Activated CD4-positive, CD25-positive, alpha-beta regulatory T cell (primary cell): ENCODE data around the gene ZDHHC6.
A peak's percentile ranks its signal among the peaks of the same experiment; 100 is the strongest.
"Not testable (repeated sequence)": the region's sequence is repeated elsewhere in the genome, so short reads cannot be mapped to it uniquely, and the experiment has no call there.

Experiments
- DNase-seq, 4 experiments: peaks; one replicate each; lab custom pipeline; 2025; lab: John Stamatoyannopoulos, UW

Gene ZDHHC6

GRCh38 chr10:112446855-112447619 lies at the start of gene ZDHHC6, which contains the start of gene VTI1A:
ZDHHC6 (minus strand) TSS chr10:112446914; CDS start chr10:112445436, 1,478 bp downstream.
VTI1A (plus strand) TSS chr10:112447215; CDS start chr10:112447374, 159 bp downstream.
- peak; percentile 64 to 76 (median 70) for DNase-seq

- DNase-seq: no peak
Measured at GRCh38 chr10:112492736-112493135, 46.0 kb upstream of the ZDHHC6 start.

GRCh38 chr10:112491144-112491543 lies 44.4 kb upstream of the ZDHHC6 start:
- DNase-seq: no peak

GRCh38 chr10:112490545-112490944 lies 43.8 kb upstream of the ZDHHC6 start:
- DNase-seq: no peak

GRCh38 chr10:112487964-112488363 lies 41.2 kb upstream of the ZDHHC6 start:
- DNase-seq: no peak

GRCh38 chr10:112484399-112484798 lies 37.7 kb upstream of the ZDHHC6 start:
- DNase-seq: no peak

- no peak for DNase-seq
Measured at GRCh38 chr10:112481602-112482001, 34.9 kb upstream of the ZDHHC6 start.

GRCh38 chr10:112475575-112476218 lies 29.0 kb upstream of the ZDHHC6 start:
- no peak for DNase-seq

GRCh38 chr10:112471878-112472487 lies 25.3 kb upstream of the ZDHHC6 start:
- no peak for DNase-seq

GRCh38 chr10:112467541-112468075 lies 20.9 kb upstream of the ZDHHC6 start:
- DNase-seq: no peak

GRCh38 chr10:112466802-112467201 lies 20.1 kb upstream of the ZDHHC6 start:
- DNase-seq: no peak

GRCh38 chr10:112465299-112465883 lies 18.7 kb upstream of the ZDHHC6 start:
- no peak for DNase-seq

GRCh38 chr10:112464074-112464473 lies 17.4 kb upstream of the ZDHHC6 start:
- DNase-seq: not testable (repeated sequence)

- no peak for DNase-seq
Measured at GRCh38 chr10:112461029-112461887, 14.5 kb upstream of the ZDHHC6 start.

- DNase-seq: no peak
Measured at GRCh38 chr10:112460366-112460765, 13.7 kb upstream of the ZDHHC6 start.

- no peak for DNase-seq
Measured at GRCh38 chr10:112456533-112456932, 9.8 kb upstream of the ZDHHC6 start.

- DNase-seq: no peak
Measured at GRCh38 chr10:112454910-112455779, 8.4 kb upstream of the ZDHHC6 start.

- DNase-seq: no peak
Measured at GRCh38 chr10:112448888-112449287, 2.2 kb upstream of the ZDHHC6 start.

- DNase-seq: no peak
Measured at GRCh38 chr10:112447620-112447928, 860 bp upstream of the ZDHHC6 start.

- DNase-seq: no peak
Measured at GRCh38 chr10:112446055-112446854, 459 bp downstream of the ZDHHC6 start.
